SHP77 treated with DMSO at 0.1 percent for 48 hours (cell line): ENCODE results near the gene ST8SIA3.
"Not testable (repeated sequence)": the region's sequence is repeated elsewhere in the genome, so short reads cannot be mapped to it uniquely, and the experiment has no call there.

Source experiments
- DNase-seq: peaks from one replicate; lab custom pipeline; 2025; lab: John Stamatoyannopoulos, UW

The ST8SIA3 gene

GRCh38 chr18:57364460-57364859 lies 12.1 kb downstream of the ST8SIA3 start:
- no peak for DNase-seq

- DNase-seq: no peak
Observed at GRCh38 chr18:57366528-57367081, 14.2 kb downstream of the ST8SIA3 start.

GRCh38 chr18:57372444-57372843 lies 20.1 kb downstream of the ST8SIA3 start:
- no peak for DNase-seq

DNA sequence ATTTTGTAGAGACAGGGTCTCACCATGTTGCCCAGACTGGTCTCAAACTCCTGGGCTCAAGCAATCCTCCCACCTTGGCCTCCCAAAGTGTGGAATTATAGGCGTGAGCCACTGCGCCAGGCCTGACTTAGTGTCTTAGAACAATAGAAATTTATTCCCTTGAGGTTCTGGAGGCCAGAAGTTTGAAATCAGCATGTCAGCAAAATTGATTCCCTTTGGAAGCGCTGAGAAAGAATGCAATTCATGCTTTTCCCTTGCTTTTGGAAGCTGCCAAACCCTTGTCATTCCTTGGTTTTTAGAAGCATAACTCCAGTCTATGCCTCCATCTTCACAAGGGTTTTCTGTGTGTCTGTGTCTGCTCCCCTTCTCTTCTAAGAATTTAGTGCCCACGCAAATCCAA lies 20.7 kb downstream of the ST8SIA3 start:
- no peak for DNase-seq

DNA sequence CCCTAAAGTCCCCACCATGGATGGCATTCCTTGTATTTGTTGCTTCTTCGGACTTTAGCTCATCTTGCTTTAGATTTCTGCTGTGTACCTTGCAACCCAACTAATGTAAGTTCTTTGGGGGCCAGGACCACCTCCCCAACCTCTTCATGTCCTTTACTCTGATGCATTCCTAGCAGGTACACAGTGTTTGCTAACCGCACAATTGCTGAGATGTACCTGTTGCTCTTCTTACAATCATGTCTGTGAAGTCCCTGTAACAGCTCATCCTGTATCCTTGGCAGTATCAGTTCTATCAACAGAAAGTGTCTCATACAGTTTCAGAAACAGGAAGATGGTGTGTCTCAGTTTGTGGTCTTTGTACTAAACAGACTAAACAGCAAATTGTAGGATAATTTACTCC lies 24.1 kb downstream of the ST8SIA3 start:
- DNase-seq: no peak

DNA sequence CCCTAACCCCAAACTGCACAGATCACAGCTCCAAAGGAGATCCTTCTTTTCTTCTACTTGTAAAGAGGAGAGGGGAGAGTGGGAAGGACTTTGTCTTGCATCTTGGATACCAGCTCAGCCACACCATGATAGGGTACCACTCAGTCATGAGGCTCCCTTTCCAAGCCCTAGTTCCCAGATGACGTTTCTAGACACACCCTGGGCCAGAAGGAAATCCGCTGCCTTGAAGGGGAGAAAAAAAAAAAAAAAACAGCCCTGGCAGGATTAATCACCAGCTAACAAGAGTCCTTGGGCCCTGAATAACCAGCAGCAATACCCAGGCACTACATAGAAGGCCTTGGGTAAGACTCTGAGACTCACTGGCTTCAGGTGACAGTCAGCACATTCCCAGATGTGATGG lies 36.9 kb downstream of the ST8SIA3 start:
- no peak for DNase-seq

DNA sequence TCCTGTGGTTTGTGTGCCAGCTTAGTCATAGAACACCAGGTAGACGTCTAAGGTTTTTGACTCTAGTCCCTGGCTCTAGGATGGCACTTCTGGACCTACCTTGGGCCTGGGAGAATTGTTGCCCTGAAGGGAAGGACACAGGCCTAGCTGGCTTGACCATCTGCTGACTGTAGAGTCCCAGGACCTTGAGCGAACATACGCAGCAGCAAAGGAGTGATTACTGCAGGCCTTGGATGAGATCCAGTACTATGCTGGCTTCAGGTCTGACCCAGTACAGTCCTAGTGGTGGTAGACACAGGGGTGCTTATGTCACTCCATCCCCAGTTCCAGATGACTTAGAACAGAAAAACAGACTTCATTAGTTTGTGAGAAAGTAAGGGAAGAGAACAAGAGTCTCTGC lies 37.7 kb downstream of the ST8SIA3 start:
- DNase-seq: no peak

GRCh38 chr18:57394749-57395148 lies 42.4 kb downstream of the ST8SIA3 start:
- not testable (repeated sequence) for DNase-seq

GRCh38 chr18:57396831-57397230 lies 44.5 kb downstream of the ST8SIA3 start:
- not testable (repeated sequence) for DNase-seq

- no peak for DNase-seq
Observed at GRCh38 chr18:57397440-57398132, 45.2 kb downstream of the ST8SIA3 start.

GRCh38 chr18:57404345-57404744 lies 52.0 kb downstream of the ST8SIA3 start:
- no peak for DNase-seq

GRCh38 chr18:57409650-57410049 lies 57.3 kb downstream of the ST8SIA3 start:
- DNase-seq: no peak

DNA sequence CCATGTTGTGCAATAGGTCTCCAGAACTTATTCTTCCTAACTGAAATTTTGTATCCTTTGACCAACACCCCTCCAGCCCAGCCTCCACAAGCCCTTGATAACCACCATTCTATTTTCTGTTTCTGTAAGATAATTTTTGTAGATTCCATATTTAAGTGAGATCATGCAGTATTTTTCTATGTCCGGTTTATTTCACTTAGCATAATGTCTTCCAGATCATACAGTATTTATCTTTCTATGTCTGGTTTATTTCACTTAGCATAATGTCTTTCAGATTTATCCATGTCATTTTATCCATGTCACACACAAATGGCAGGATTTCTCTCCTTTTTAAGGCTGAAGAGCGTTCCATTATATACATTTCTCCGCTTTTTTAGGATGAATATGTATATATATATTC lies 58.4 kb downstream of the ST8SIA3 start:
- DNase-seq: no peak

- no peak for DNase-seq
Observed at GRCh38 chr18:57416542-57416941, 64.2 kb downstream of the ST8SIA3 start.
